Gastrocnemius medialis (tissue), 4 donors: Measurements from ENCODE around the gene HNRNPA1. TPM values are rescaled to one million over a fixed set of nuclear protein-coding genes. Genes with fewer than 3 reads are reported as not detected.

Experiments used
- ATAC-seq, 2 donors: fragments of 150-250 bp; one replicate each; pipeline ENCODE4 v1.9.1; 2016
- DNase-seq, 2 donors: peaks; one replicate each; pipeline ENCODE4 v3.0.0-alpha.2; 2019
- H3K27ac ChIP-seq, 4 donors: fragments of 200-600 bp; sonication (generic); 1 replicate in 1 of 4; 2 replicates in 3 of 4; pipeline ENCODE4 v1.5.1; 2016 to 2018; ENCODE audit warnings: mild to moderate bottlenecking in 2 of 4, moderate library complexity in 1 of 4
- H3K27me3 ChIP-seq, 3 donors: fragments of 200-600 bp; sonication (generic) in 2 of 3; 1 replicate in 1 of 3; 2 replicates in 2 of 3; pipeline versions ENCODE4 v1.5.1 to v1.6.0; 2016 to 2019; ENCODE audit warnings: mild to moderate bottlenecking in 1 of 3, moderate library complexity in 1 of 3
- H3K36me3 ChIP-seq, 2 donors: fragments of 200-600 bp; sonication (generic) in 1 of 2; one replicate each; pipeline ENCODE4 v1.5.1; 2017 to 2018
- H3K4me1 ChIP-seq, 2 donors: fragments of 200-600 bp; sonication (generic) in 1 of 2; one replicate each; pipeline ENCODE4 v1.5.1; 2016 to 2017; ENCODE audit warnings: mild to moderate bottlenecking in 2 of 2
- H3K4me3 ChIP-seq, 4 donors: fragments of 200-600 bp; sonication (generic) in 3 of 4; 1 replicate in 1 of 4; 2 replicates in 3 of 4; pipeline ENCODE4 v1.5.1; 2016 to 2019; ENCODE audit warnings: mild to moderate bottlenecking in 2 of 4
- H3K9me3 ChIP-seq, 3 donors: fragments of 200-600 bp; sonication (generic) in 2 of 3; 1 replicate in 1 of 3; 2 replicates in 2 of 3; pipeline ENCODE4 v1.5.1; 2016 to 2019
- CTCF ChIP-seq, 5 experiments: fragments of 450-650 bp in 3 of 5; fragments of 200-600 bp in 2 of 5; sonication (generic) in 2 of 5; IDR thresholded peaks in 4 of 5; conservative IDR thresholded peaks in 1 of 5; 1 replicate in 4 of 5; 2 replicates in 1 of 5; pipeline ENCODE4 v1.5.1; 2016 to 2019; ENCODE audit warnings: antibody characterized with exemption in 5 of 5, mild to moderate bottlenecking in 3 of 5, moderate library complexity in 3 of 5
- POLR2A ChIP-seq, 2 donors: fragments of 450-650 bp; IDR thresholded peaks; one replicate each; pipeline ENCODE4 v1.6.1; 2017; ENCODE audit warnings: antibody characterized with exemption in 2 of 2, mild to moderate bottlenecking in 2 of 2, moderate library complexity in 2 of 2
- in situ Hi-C, 4 donors: fragments of 200-750 bp; cut with MboI; loops; one replicate each; pipeline versions ENCODE4 v1.15.0 to v1.8.0; 2017; ENCODE audit warnings: low sequenced_read_pairs in 4 of 4
- intact Hi-C: fragments of 100-400 bp; cut with DNase I; formaldehyde crosslinking; loops from one replicate; pipeline ENCODE4 v1.15.1; 2023; ENCODE audit warnings: low total_unique reads
- total RNA-seq, 4 donors: library from RNA; depleted of rRNA; stranded (reverse); fragments of >200 nt; gene quantifications; one replicate each; pipeline versions ENCODE4 v1.1.0 to v1.2.3, GENCODE V29; 2016

Gene HNRNPA1
- total RNA-seq, 4 donors from 2014 or later: 146 to 412 (median 186) TPM

DNA sequence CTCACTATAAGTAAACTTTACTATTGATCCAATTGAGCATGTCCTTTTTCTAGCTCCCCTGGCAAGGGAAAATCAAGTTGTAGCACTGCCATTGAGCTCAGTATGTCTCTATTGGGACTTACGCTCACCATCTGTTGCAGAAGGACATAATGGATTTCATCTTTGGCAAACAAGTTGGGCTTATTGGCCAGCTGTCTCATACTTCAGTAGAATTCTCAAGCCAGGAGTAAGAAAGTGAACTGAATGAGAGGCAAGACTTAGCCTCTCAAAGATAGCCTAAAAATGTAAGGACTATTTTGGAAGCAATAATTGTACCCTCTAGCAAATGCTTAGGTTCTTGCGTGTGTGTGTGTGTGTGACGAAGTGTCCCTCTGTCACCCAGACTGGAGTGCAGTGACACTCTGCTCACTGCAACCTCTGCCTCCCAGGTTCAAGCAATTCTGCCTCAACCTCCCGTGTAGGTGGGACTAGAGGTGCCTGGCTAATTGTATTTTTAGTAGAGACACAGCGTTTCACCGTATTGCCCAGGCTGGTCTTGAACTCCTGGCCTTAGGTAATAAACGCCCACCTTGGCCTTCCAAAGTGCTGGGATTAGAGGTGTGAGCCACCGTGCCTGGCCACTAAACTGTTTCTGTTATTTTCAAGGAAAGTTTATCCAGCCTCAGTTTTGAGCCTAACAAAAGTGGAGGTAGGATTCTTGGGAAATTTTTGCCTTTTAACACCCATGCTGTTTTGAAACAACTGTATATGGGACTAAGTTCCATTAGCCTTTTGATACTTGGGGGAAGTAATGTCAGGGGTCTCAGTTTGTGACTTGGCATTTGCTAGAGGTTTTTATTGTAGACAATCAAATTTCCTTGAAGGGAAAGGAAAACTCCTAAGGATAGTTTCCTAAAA lies 7.0 kb downstream of the HNRNPA1 start:
- Histone ChIP-seq H3K27ac (peak overlapping the region; percentile 77 to 87 (median 83)), H3K4me1 (peaks cover 59 to 68% of the 10 kb centered on the region in 2 donors), H3K27me3 (no peaks in the 10 kb centered on the region), H3K36me3 (peaks cover 0 to 50% of the 10 kb centered on the region in 2 donors), H3K9me3 (no peaks in the 10 kb centered on the region), H3K4me3 (peak overlapping the region in 1 of 4 donors; percentile 0)
- TF ChIP-seq CTCF (IDR thresholded peaks at IDR 0.05 in 4 of 5, conservative IDR thresholded peaks at IDR 0.05 in 1 of 5) (no peak), POLR2A (IDR thresholded peaks at IDR 0.05) (no peak)
- intact Hi-C loops: loop anchor here (2.0 to 10.0 kb wide), 2 partner anchors 71 to 1417 kb away; partner anchors contain the start of gene ITGA7
- DNase-seq: no peak
- ATAC-seq: peak in 1 of 2 donors; percentile 19
- in situ Hi-C loops: no loop called here

- intact Hi-C loops (no loop called here), in situ Hi-C loops (no loop called here)
- no peak overlapping the region for H3K27ac ChIP-seq
- peaks cover 17 to 21% of the 10 kb centered on the region in 2 donors for H3K4me1 ChIP-seq
- no peak overlapping the region for H3K4me3 ChIP-seq
- H3K9me3 ChIP-seq: no peaks in the 10 kb centered on the region
- ATAC-seq (no peak), DNase-seq (no peak)
- H3K36me3 ChIP-seq: peaks cover 0 to 8% of the 10 kb centered on the region in 2 donors
- no peak for TF ChIP-seq CTCF (IDR thresholded peaks at IDR 0.05 in 4 of 5, conservative IDR thresholded peaks at IDR 0.05 in 1 of 5)
- no peaks in the 10 kb centered on the region for H3K27me3 ChIP-seq
These were observed 11.8 kb downstream of the HNRNPA1 start for GRCh38 chr12:54292083-54292930.

DNA sequence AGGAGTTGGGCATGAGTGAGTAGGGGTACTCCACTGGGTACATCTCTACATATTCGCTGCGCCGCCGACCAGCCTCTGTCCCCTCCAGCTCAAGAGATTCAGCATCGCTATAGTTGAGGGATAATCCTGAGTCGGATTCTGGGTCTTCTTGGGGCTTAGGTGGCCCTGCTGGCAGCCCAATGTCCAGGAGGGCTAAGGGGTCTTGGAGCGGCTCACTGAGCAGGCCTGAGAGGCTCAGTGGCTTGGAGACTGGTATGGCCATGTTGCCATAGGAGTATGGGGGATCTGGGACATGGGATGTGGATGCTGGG lies 12.4 kb downstream of the HNRNPA1 start:
- no peak for TF ChIP-seq POLR2A (IDR thresholded peaks at IDR 0.05)
- TF ChIP-seq CTCF (IDR thresholded peaks at IDR 0.05 in 4 of 5, conservative IDR thresholded peaks at IDR 0.05 in 1 of 5): no peak
- no peak for ATAC-seq
- H3K9me3 ChIP-seq: no peaks in the 10 kb centered on the region
- H3K27me3 ChIP-seq: no peaks in the 10 kb centered on the region
- intact Hi-C loops: no loop called here
- in situ Hi-C loops: no loop called here
- H3K36me3 ChIP-seq: peaks cover 0 to 2% of the 10 kb centered on the region in 2 donors
- no peak overlapping the region for H3K4me3 ChIP-seq
- no peak overlapping the region for H3K27ac ChIP-seq
- no peak for DNase-seq
- H3K4me1 ChIP-seq: peaks cover 11 to 15% of the 10 kb centered on the region in 2 donors

DNA sequence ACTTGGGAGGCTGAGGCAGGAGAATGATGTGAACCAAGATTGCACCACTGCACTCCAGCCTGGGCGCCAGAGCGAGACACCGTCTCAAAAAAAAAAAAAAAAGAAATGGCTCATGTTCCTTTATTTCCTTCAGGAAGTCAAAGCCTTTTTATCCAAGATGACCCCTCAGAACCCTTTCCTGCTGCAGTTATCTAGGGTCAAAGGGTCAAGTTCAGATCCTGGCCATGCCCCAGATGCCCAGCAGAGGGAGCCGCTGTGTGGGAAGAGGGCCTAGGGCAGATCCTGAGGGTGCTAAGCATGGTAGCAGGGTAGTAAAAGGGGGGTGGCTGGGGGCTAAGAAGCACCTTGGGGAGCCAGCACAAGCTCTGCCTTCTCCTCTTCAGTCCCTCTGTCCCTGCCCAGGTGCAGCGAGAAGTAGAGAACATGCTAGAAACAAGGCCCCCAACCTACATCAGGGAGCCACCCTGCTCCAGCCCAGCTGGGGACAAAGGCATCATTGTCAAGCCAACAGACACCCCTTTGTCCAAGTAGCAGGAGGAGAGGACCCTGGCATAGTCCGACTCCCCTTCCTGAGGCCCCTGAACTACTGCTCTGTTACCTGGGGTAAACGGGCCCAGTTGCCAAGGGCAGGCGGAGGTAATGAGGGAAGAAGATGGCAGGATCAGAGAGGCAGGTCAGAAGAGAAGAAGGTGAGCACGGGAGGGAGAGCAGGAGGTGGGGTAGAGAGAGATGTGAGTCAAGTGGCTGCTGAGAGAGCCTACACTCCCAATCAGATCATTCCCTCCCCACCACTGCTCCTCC lies 13.8 kb downstream of the HNRNPA1 start:
- DNase-seq: peak in 1 of 2 donors; percentile 38
- TF ChIP-seq CTCF (IDR thresholded peaks at IDR 0.05 in 4 of 5, conservative IDR thresholded peaks at IDR 0.05 in 1 of 5) (peak; percentile 64 to 76 (median 69)), POLR2A (IDR thresholded peaks at IDR 0.05) (no peak)
- in situ Hi-C loops (no loop called here), intact Hi-C loops (loop anchor here (1.0 kb wide), 1 partner anchor 30 kb away; no protein-coding TSS in a partner anchor)
- Histone ChIP-seq H3K9me3 (no peaks in the 10 kb centered on the region), H3K36me3 (no peaks in the 10 kb centered on the region), H3K4me1 (peaks cover 0 to under 1% of the 10 kb centered on the region in 2 donors), H3K27ac (no peak overlapping the region), H3K27me3 (no peaks in the 10 kb centered on the region), H3K4me3 (no peak overlapping the region)
- ATAC-seq: peak; percentile 33 to 60
